ENCODE measurements around the gene WFDC13. TPM values are rescaled to one million over a fixed set of nuclear protein-coding genes. Genes with fewer than 3 reads are reported as not detected.

Gene WFDC13
- total RNA-seq, 4 donors from 2014 or later: not detected

- no peaks in the 10 kb centered on the region for H3K4me1 ChIP-seq
- H3K4me3 ChIP-seq: no peak overlapping the region
- 83 to 90% methylated on average over 1 to 3 of the region's 4 CpGs for WGBS, 2 donors (ENCODE audit: low coverage in 1 of 2)
- peaks cover 0 to 5% (median 0%) of the 10 kb centered on the region in 3 donors for H3K9me3 ChIP-seq
- TF ChIP-seq, protein P1, sequence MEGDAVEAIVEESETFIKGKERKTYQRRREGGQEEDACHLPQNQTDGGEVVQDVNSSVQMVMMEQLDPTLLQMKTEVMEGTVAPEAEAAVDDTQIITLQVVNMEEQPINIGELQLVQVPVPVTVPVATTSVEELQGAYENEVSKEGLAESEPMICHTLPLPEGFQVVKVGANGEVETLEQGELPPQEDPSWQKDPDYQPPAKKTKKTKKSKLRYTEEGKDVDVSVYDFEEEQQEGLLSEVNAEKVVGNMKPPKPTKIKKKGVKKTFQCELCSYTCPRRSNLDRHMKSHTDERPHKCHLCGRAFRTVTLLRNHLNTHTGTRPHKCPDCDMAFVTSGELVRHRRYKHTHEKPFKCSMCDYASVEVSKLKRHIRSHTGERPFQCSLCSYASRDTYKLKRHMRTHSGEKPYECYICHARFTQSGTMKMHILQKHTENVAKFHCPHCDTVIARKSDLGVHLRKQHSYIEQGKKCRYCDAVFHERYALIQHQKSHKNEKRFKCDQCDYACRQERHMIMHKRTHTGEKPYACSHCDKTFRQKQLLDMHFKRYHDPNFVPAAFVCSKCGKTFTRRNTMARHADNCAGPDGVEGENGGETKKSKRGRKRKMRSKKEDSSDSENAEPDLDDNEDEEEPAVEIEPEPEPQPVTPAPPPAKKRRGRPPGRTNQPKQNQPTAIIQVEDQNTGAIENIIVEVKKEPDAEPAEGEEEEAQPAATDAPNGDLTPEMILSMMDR (IDR thresholded peaks at IDR 0.05): no peak
- no peak for TF ChIP-seq POLR2A (IDR thresholded peaks at IDR 0.05)
- TF ChIP-seq POLR2AphosphoS5 (IDR thresholded peaks at IDR 0.05): no peak
- TF ChIP-seq EP300 (IDR thresholded peaks at IDR 0.05): no peak
- no peaks in the 10 kb centered on the region for H3K36me3 ChIP-seq
- H3K27me3 ChIP-seq: no peaks in the 10 kb centered on the region
- no peak for ATAC-seq
- no peak overlapping the region for H3K27ac ChIP-seq
Observed at GRCh38 chr20:45758096-45758495, 56.3 kb downstream of the WFDC13 start.

Small RNA genes within 50 kb of the gene (small RNA-seq; reads per million reads assigned to genes)
- gene MIR3617: 0 to 0.26 (median 0) reads per million in 4 donors
- 0 reads per million in 4 donors for gene SPINT5P

Other genes with a start within 250 kb of the WFDC13 start
- 10 to 100 TPM in 1 of 4 donors, 1 to 10 TPM in 2, not detected in 1; 7.0 to 21.9 (median 9.3) TPM for gene WFDC2, start 232.3 kb upstream of the WFDC13 start, total RNA-seq
- not detected for gene SPINT3, start 186.4 kb upstream of the WFDC13 start, total RNA-seq
- gene WFDC6, start 162.6 kb upstream of the WFDC13 start, total RNA-seq: not detected
- not detected for gene EPPIN, start 154.6 kb upstream of the WFDC13 start, total RNA-seq
- gene WFDC8, start 122.8 kb upstream of the WFDC13 start, total RNA-seq: not detected
- not detected for gene WFDC10A, start 72.3 kb upstream of the WFDC13 start, total RNA-seq
- gene WFDC9, start 70.8 kb upstream of the WFDC13 start, total RNA-seq: not detected
- gene WFDC11, start 31.8 kb upstream of the WFDC13 start, total RNA-seq: not detected
- not detected for gene WFDC10B, start 3.0 kb downstream of the WFDC13 start, total RNA-seq
- gene SPINT4, start 20.3 kb downstream of the WFDC13 start, total RNA-seq: not detected
- gene WFDC3, start 89.8 kb downstream of the WFDC13 start, total RNA-seq: 1 to 10 TPM in 1 of 4 donors, not detected in 3; 2.3 TPM
- 10 to 100 TPM; 21.8 to 33.3 (median 27.8) TPM for gene DNTTIP1, start 89.9 kb downstream of the WFDC13 start, total RNA-seq
- gene UBE2C, start 110.6 kb downstream of the WFDC13 start, total RNA-seq: under 1 TPM in 1 of 4 donors, not detected in 3; 0.72 TPM
- gene TNNC2, start 125.3 kb downstream of the WFDC13 start, total RNA-seq: 1 to 10 TPM in 3 of 4 donors, not detected in 1; 1.0 to 6.3 (median 1.3) TPM
- 10 to 100 TPM; 45.9 to 76.3 (median 59.7) TPM for gene SNX21, start 131.8 kb downstream of the WFDC13 start, total RNA-seq
- 10 to 100 TPM; 27.2 to 49.8 (median 29.9) TPM for gene ACOT8, start 155.4 kb downstream of the WFDC13 start, total RNA-seq
- 1 to 10 TPM; 2.8 to 5.0 (median 4.4) TPM for gene ZSWIM3, start 155.6 kb downstream of the WFDC13 start, total RNA-seq
- 10 to 100 TPM in 1 of 4 donors, 1 to 10 TPM in 3; 6.6 to 11.9 (median 9.1) TPM for gene ZSWIM1, start 179.2 kb downstream of the WFDC13 start, total RNA-seq
- gene SPATA25, start 185.6 kb downstream of the WFDC13 start, total RNA-seq: 1 to 10 TPM in 3 of 4 donors, not detected in 1; 4.2 to 7.9 (median 5.1) TPM
- 10 to 100 TPM in 3 of 4 donors, 1 to 10 TPM in 1; 2.2 to 26.4 (median 17.0) TPM for gene NEURL2, start 189.2 kb downstream of the WFDC13 start, total RNA-seq
- gene CTSA, start 189.3 kb downstream of the WFDC13 start, total RNA-seq: 10 to 100 TPM; 36.4 to 73.0 (median 56.6) TPM
- gene PLTP, start 210.1 kb downstream of the WFDC13 start, total RNA-seq: 100 to 1,000 TPM in 3 of 4 donors, 10 to 100 TPM in 1; 45.6 to 456 (median 177) TPM
- gene PCIF1, start 232.6 kb downstream of the WFDC13 start, total RNA-seq: 10 to 100 TPM; 21.5 to 45.3 (median 39.2) TPM